Measurements from ENCODE around the gene STX2. TPM values are rescaled to one million over a fixed set of nuclear protein-coding genes. Genes with fewer than 3 reads are reported as not detected.

STX2 gene
- total RNA-seq, result 48.1 and 53.6 TPM in 2 replicates

GRCh38 chr12:130838951-130839769, at the start of gene STX2:
Gene STX2 (minus strand): TSS chr12:130839250. CDS start chr12:130839099, 151 bp downstream.

GRCh38 chr12:130871286-130872178, 32.5 kb upstream of the STX2 start, which contains the start of gene RAN:
Gene RAN (plus strand): TSS chr12:130872066. CDS start chr12:130872594, 528 bp downstream.

Other genes with a start within 250 kb of the STX2 start
- not detected in 2 replicates for gene RIMBP2, start 123.0 kb downstream of the STX2 start, total RNA-seq
- 514 and 937 TPM in 2 replicates for gene RAN, start 32.8 kb upstream of the STX2 start, total RNA-seq
- 0.05 and 2.4 TPM in 2 replicates for gene ADGRD1, start 114.7 kb upstream of the STX2 start, total RNA-seq

Measured in smooth muscle cell of the umbilical artery (primary cell).